HCT116 (cell line): ENCODE results near the gene IQGAP2. TPM values are rescaled to one million over a fixed set of nuclear protein-coding genes. Genes with fewer than 3 reads are reported as not detected.

Experiments
- ATAC-seq: fragments of 200-7000 bp; cut with Tn5 transposase; 2 replicates; pipeline ENCODE4 v1.9.1; 2020; ENCODE audit warnings: mild to moderate bottlenecking, moderate library complexity
- BruUV-seq: library from RNA; stranded (reverse); fragments of 400-500 nt; replicated peaks from 2 replicates; lab custom pipeline; 2021; lab: Mats Ljungman, UMichigan
- CTCF ChIA-PET: fragments of 300-600 bp; sonication (Branson Sonifier 250); formaldehyde crosslinking; loops from one replicate; lab custom pipeline; 2021; ENCODE audit warnings: antibody characterized with exemption; lab: Charles Lee
- POLR2A ChIA-PET: fragments of 300-600, 350-600 bp; sonication (Branson Sonifier 250); formaldehyde crosslinking; loops from one replicate; lab custom pipeline; 2021; ENCODE audit warnings: antibody characterized with exemption; lab: Charles Lee
- RAD21 ChIA-PET, 2 experiments: fragments of 300-600 bp; sonication (Branson Sonifier 250); formaldehyde crosslinking; loops; one replicate each; lab custom pipeline; 2023; ENCODE audit warnings: low total read pairs in 2 of 2; ENCODE audit not compliant: uncharacterized antibody in 2 of 2, unreplicated experiment in 2 of 2, low non-redundant PET in 1 of 2; lab: Charles Lee
- DNase-seq: peaks from one replicate; pipeline ENCODE4 v3.0.0-alpha.2; 2010; ENCODE audit warnings: low read depth, low spot score
- H2AFZ ChIP-seq: fragments of 200-600 bp; shearing (Covaris generic), sonication (generic); 2 replicates; pipeline ENCODE4 v1.6.1; 2017; ENCODE audit warnings: low read depth, mixed run types, mixed read lengths, antibody characterized with exemption, low read length; ENCODE audit not compliant: poor library complexity, severe bottlenecking
- H3K27ac ChIP-seq: 2 replicates; pipeline ENCODE4 v1.5.1; 2012; ENCODE audit warnings: low read depth, low read length
- H3K27me3 ChIP-seq: fragments of 200-600 bp; sonication (generic); 2 replicates; pipeline ENCODE4 v1.6.1; 2016; ENCODE audit warnings: mixed run types, low read length, mixed read lengths; ENCODE audit not compliant: insufficient read depth
- H3K36me3 ChIP-seq, 2 experiments: fragments of 200-500 bp in 1 of 2; fragments of 200-600 bp in 1 of 2; sonication (Bioruptor generic) in 1 of 2; sonication (generic) in 1 of 2; 2 replicates each; pipeline versions ENCODE4 v1.5.1 to v1.6.1; 2014 to 2016; ENCODE audit warnings: low read length in 2 of 2, inconsistent platforms in 1 of 2, mixed read lengths in 1 of 2, mixed run types in 1 of 2; ENCODE audit not compliant: insufficient read depth in 2 of 2, control insufficient read depth in 1 of 2
- H3K4me1 ChIP-seq, 2 experiments: fragments of 200-600 bp in 1 of 2; sonication (generic) in 1 of 2; 2 replicates each; pipeline versions ENCODE4 v1.5.1 to v1.6.1; 2012 to 2017; ENCODE audit warnings: low read length in 2 of 2, inconsistent platforms in 1 of 2, mild to moderate bottlenecking in 1 of 2, mixed read lengths in 1 of 2, mixed run types in 1 of 2, moderate library complexity in 1 of 2; ENCODE audit not compliant: insufficient read depth in 2 of 2, control insufficient read depth in 1 of 2
- H3K4me2 ChIP-seq: fragments of 200-600 bp; sonication (generic); 2 replicates; pipeline ENCODE4 v1.6.1; 2017; ENCODE audit warnings: mixed run types, low read length, mixed read lengths
- H3K4me3 ChIP-seq, 2 experiments: fragments of 200-600 bp in 1 of 2; sonication (generic) in 1 of 2; replicated peaks in 1 of 2; 2 replicates each; pipeline ENCODE4 v1.5.1; 2011 to 2016; ENCODE audit warnings: low read length in 2 of 2, control low read depth in 1 of 2, low read depth in 1 of 2, mild to moderate bottlenecking in 1 of 2, mixed read lengths in 1 of 2, mixed run types in 1 of 2
- H3K79me2 ChIP-seq: fragments of 200-600 bp; sonication (generic); 2 replicates; pipeline ENCODE4 v1.6.1; 2017; ENCODE audit warnings: mild to moderate bottlenecking, mixed run types, low read length, moderate library complexity, mixed read lengths; ENCODE audit not compliant: insufficient read depth
- H3K9ac ChIP-seq: fragments of 200-600 bp; sonication (generic); 2 replicates; pipeline ENCODE4 v1.6.1; 2016; ENCODE audit warnings: low read length, mixed read lengths
- H3K9me2 ChIP-seq: fragments of 200-600 bp; sonication (generic), shearing (Covaris generic); 2 replicates; pipeline ENCODE4 v1.6.1; 2017; ENCODE audit warnings: mixed run types, mild to moderate bottlenecking, moderate library complexity; ENCODE audit not compliant: insufficient read depth
- H3K9me3 ChIP-seq, 2 experiments: fragments of 200-500 bp in 1 of 2; fragments of 200-600 bp in 1 of 2; sonication (Bioruptor generic) in 1 of 2; sonication (generic) in 1 of 2; 2 replicates each; pipeline ENCODE4 v1.6.1; 2014 to 2017; ENCODE audit warnings: low read length in 2 of 2, mixed read lengths in 2 of 2, inconsistent platforms in 1 of 2, low read depth in 1 of 2, mild to moderate bottlenecking in 1 of 2, mixed run types in 1 of 2, moderate library complexity in 1 of 2; ENCODE audit not compliant: control insufficient read depth in 1 of 2, insufficient read depth in 1 of 2
- H4K20me1 ChIP-seq: fragments of 200-600 bp; sonication (generic), shearing (Covaris generic); 2 replicates; pipeline ENCODE4 v1.6.1; 2017; ENCODE audit warnings: mixed run types, mild to moderate bottlenecking, moderate library complexity; ENCODE audit not compliant: insufficient read depth
- POLR2AphosphoS5 ChIP-seq: IDR thresholded peaks from 2 replicates; pipeline ENCODE4 v1.6.1; 2011; ENCODE audit warnings: mild to moderate bottlenecking, low read depth, low read length, moderate library complexity
- SIN3A ChIP-seq: IDR thresholded peaks from 2 replicates; pipeline ENCODE4 v1.6.1; 2012; ENCODE audit warnings: low read depth
- SRF ChIP-seq: IDR thresholded peaks from 2 replicates; pipeline ENCODE4 v1.6.1; 2012; ENCODE audit warnings: low read depth
- TCF7L2 ChIP-seq: IDR thresholded peaks from 2 replicates; pipeline ENCODE4 v1.7.0; 2011; ENCODE audit warnings: borderline replicate concordance, inconsistent platforms; ENCODE audit not compliant: insufficient read depth, insufficient read length; ENCODE audit errors: extremely low read depth
- ZFX ChIP-seq: fragments of 450-650 bp; IDR thresholded peaks from 2 replicates; pipeline ENCODE4 v1.6.1; 2017
- ZNF274 ChIP-seq: fragments of 200-500 bp; sonication (Bioruptor generic); IDR thresholded peaks from 2 replicates; pipeline ENCODE4 v1.6.1; 2014; ENCODE audit warnings: mild to moderate bottlenecking, low read depth, low read length, inconsistent platforms
- intact Hi-C: fragments of 100-400 bp; cut with micrococcal nuclease; formaldehyde crosslinking; loops from 2 replicates; pipeline ENCODE4 v1.10.0; 2022
- total RNA-seq: library from RNA; stranded (reverse); gene quantifications from one replicate; pipeline ENCODE4 v1.2.1, GENCODE V29; 2021; ENCODE audit not compliant: unreplicated experiment
- TF ChIP-seq, protein P1 (sequence below): IDR thresholded peaks from 2 replicates; pipeline ENCODE4 v1.6.1; 2012
- TF ChIP-seq, protein P2 (sequence below): IDR thresholded peaks from 2 replicates; pipeline ENCODE4 v1.6.1; 2012
- TF ChIP-seq, protein P3 (sequence below): IDR thresholded peaks from 2 replicates; pipeline ENCODE4 v1.6.1; 2011; ENCODE audit warnings: mild to moderate bottlenecking, low read length, moderate library complexity; ENCODE audit not compliant: insufficient replicate concordance; ENCODE audit errors: extremely low read depth

IQGAP2 gene
- total RNA-seq, 1 experiment from 2014 or later = 2.0 TPM

DNA sequence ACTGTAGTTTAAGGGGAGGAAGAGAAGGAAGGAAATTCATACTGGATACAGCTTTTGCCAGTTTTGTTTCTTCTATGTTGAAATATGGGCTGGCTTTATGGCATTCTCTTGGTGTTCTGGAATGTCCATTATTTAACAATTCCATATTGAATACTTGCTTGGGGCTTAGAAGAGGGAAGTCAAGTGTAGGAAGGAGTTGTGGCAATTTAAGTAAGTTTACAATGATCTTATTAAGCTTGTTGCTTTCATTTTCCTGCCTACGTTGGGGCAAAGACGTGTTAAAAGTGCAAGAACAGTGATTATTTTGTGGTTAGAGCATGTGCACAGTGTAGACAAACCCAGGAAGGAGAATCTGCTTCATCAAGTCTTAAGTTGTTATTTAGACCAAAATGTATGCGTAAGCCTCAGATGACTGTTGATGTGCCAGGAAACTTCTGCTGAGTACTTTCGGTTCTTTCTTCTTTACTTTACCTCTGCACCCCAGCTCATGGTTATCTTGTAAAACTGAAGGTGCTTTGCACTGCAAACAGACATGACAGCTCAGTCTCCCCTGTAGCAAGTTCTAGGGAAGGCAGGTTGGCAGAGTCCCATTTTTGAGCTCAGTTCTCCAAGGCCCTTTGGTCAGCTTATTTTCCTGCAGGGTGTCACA is 144.3 kb downstream of the IQGAP2 start:
- Histone ChIP-seq H2AFZ (no peak overlapping the region), H3K79me2 (no peaks in the 10 kb centered on the region), H3K9me2 (no peaks in the 10 kb centered on the region), H3K4me3 (no peak overlapping the region), H3K4me2 (no peak overlapping the region), H3K36me3 (no peaks in the 10 kb centered on the region), H4K20me1 (no peaks in the 10 kb centered on the region), H3K9ac (no peak overlapping the region), H3K9me3 (no peaks in the 10 kb centered on the region), H3K27ac (no peak overlapping the region), H3K4me1 (no peaks in the 10 kb centered on the region), H3K27me3 (no peaks in the 10 kb centered on the region)
- no peak for DNase-seq
- TF ChIP-seq ZFX (no peak), SRF (no peak), POLR2AphosphoS5 (no peak), TCF7L2 (no peak), SIN3A (no peak)
- TF ChIP-seq, protein P1, sequence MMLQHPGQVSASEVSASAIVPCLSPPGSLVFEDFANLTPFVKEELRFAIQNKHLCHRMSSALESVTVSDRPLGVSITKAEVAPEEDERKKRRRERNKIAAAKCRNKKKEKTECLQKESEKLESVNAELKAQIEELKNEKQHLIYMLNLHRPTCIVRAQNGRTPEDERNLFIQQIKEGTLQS = no peak
- TF ChIP-seq, protein P2, sequence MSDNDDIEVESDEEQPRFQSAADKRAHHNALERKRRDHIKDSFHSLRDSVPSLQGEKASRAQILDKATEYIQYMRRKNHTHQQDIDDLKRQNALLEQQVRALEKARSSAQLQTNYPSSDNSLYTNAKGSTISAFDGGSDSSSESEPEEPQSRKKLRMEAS = no peak
- ChIA-PET CTCF (interaction anchor here (0.8 kb wide), 1 partner anchor 24 kb away, joined by 4 read pairs; no protein-coding TSS in a partner anchor), RAD21 (no interaction called here), POLR2A (no interaction called here)
- ATAC-seq = no peak
- intact Hi-C loops = no loop called here
- BruUV-seq = no TSS peak

DNA sequence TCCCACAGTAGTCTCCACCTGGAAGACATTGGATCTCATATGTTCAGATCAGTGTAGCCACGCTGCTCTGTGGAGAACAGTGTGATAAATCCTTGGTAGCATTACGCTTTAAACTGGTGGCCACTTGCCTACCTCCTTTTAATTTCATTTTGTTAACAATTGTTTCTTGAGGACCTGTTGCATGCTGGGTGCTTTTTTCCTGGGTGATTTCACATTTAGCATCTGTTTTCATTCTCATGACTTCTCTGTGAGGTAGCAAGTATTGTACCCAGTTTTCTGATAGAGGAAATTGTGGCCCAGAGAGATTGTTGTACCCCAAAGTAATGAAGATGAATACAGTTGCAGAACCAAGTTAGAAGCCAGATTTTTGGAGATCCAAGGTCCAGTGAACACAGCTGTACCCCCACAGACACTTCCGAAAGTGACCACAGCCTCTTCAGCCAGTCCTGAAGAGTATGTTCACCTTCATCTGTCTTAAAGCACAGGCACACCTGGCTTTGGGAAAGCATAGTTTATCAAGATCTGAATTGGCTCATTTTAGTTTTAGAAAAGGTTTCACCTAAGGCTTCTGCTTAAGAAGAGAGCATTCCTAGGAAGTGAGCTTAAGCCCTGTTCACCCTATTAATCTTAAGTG is 144.9 kb downstream of the IQGAP2 start:
- ChIA-PET RAD21 (no interaction called here), CTCF (no interaction called here), POLR2A (no interaction called here)
- H3K4me1 ChIP-seq = no peaks in the 10 kb centered on the region
- H3K9ac ChIP-seq = no peak overlapping the region
- no peaks in the 10 kb centered on the region for H4K20me1 ChIP-seq
- DNase-seq (no peak), ATAC-seq (no peak)
- no peaks in the 10 kb centered on the region for H3K9me2 ChIP-seq
- H3K4me3 ChIP-seq = no peak overlapping the region
- H3K9me3 ChIP-seq = no peaks in the 10 kb centered on the region
- H3K4me2 ChIP-seq = no peak overlapping the region
- intact Hi-C loops = no loop called here
- TF ChIP-seq POLR2AphosphoS5 (no peak), TCF7L2 (no peak), ZNF274 (no peak)
- TF ChIP-seq, protein P3, sequence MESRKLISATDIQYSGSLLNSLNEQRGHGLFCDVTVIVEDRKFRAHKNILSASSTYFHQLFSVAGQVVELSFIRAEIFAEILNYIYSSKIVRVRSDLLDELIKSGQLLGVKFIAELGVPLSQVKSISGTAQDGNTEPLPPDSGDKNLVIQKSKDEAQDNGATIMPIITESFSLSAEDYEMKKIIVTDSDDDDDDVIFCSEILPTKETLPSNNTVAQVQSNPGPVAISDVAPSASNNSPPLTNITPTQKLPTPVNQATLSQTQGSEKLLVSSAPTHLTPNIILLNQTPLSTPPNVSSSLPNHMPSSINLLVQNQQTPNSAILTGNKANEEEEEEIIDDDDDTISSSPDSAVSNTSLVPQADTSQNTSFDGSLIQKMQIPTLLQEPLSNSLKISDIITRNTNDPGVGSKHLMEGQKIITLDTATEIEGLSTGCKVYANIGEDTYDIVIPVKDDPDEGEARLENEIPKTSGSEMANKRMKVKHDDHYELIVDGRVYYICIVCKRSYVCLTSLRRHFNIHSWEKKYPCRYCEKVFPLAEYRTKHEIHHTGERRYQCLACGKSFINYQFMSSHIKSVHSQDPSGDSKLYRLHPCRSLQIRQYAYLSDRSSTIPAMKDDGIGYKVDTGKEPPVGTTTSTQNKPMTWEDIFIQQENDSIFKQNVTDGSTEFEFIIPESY = no peak
- H3K36me3 ChIP-seq = no peaks in the 10 kb centered on the region
- H3K79me2 ChIP-seq = no peaks in the 10 kb centered on the region
- no TSS peak for BruUV-seq
- no peak overlapping the region for H2AFZ ChIP-seq
- H3K27me3 ChIP-seq = no peaks in the 10 kb centered on the region
- no peak overlapping the region for H3K27ac ChIP-seq
